ENCODE data around the gene TSHZ2. TPM values are rescaled to one million over a fixed set of nuclear protein-coding genes. Genes with fewer than 3 reads are reported as not detected.

Gene TSHZ2
- total and polyA plus RNA-seq, 7 donors: 1.2 to 32.7 (median 14.0) TPM

DNA sequence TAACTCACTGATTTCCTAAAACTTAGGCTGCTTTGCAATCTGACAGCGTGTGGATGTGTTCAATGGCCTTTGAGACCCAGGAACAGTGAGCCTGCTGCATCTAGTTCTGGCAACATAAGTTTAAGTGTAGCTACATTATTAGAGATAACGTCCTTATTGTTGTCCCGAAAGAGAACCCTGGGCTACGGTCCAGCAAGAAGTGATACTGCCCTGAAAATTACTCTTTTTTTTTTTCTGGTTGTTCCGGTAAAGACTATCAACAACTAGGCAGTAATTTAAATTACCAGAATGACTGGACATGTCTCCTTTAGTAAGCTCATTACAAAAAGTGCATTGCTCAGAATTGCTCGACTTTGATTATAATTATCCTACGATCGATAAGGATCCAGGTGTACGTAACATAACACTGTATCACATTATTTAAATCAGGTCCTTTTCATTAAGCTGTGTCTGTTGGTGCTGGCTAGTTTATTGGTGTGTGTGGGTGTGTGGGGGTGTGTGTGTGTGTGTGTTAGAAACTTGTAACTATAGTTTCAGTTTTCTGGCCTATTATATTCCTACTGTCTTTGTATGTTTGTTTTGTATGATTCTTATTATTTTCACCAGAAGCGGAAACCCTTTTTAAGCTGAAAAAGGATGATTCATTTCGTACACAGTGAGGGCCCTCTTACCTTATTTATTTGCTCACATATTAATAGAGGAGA, 3.0 kb downstream of the TSHZ2 start:
- H3K9me3 ChIP-seq: no peaks in the 10 kb centered on the region
- H3K36me3 ChIP-seq: no peaks in the 10 kb centered on the region
- DNase-seq: no peak
- H3K4me3 ChIP-seq: peak overlapping the region; percentile 38 to 53 (median 49)
- H3K4me1 ChIP-seq: peaks cover 0 to 16% (median 2%) of the 10 kb centered on the region in 4 donors
- H3K27ac ChIP-seq: peak overlapping the region; percentile 67 to 75 (median 72)
- WGBS, 2 donors: 49 to 63% methylated on average over 11 of the region's 11 CpGs
- intact Hi-C loops (cut with DNase I): no loop called here
- TF ChIP-seq POLR2AphosphoS5 (IDR thresholded peaks at IDR 0.05) (no peak), POLR2A (IDR thresholded peaks at IDR 0.05) (no peak), EP300 (IDR thresholded peaks at IDR 0.05) (no peak)
- TF ChIP-seq, protein P1, sequence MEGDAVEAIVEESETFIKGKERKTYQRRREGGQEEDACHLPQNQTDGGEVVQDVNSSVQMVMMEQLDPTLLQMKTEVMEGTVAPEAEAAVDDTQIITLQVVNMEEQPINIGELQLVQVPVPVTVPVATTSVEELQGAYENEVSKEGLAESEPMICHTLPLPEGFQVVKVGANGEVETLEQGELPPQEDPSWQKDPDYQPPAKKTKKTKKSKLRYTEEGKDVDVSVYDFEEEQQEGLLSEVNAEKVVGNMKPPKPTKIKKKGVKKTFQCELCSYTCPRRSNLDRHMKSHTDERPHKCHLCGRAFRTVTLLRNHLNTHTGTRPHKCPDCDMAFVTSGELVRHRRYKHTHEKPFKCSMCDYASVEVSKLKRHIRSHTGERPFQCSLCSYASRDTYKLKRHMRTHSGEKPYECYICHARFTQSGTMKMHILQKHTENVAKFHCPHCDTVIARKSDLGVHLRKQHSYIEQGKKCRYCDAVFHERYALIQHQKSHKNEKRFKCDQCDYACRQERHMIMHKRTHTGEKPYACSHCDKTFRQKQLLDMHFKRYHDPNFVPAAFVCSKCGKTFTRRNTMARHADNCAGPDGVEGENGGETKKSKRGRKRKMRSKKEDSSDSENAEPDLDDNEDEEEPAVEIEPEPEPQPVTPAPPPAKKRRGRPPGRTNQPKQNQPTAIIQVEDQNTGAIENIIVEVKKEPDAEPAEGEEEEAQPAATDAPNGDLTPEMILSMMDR (IDR thresholded peaks at IDR 0.05): no peak
- H3K27me3 ChIP-seq: peaks cover 5 to 30% (median 7%) of the 10 kb centered on the region in 3 donors

GRCh38 chr20:52975803-52976531, 3.8 kb downstream of the TSHZ2 start:
- TF ChIP-seq POLR2A (IDR thresholded peaks at IDR 0.05) (no peak), POLR2AphosphoS5 (IDR thresholded peaks at IDR 0.05) (no peak), EP300 (IDR thresholded peaks at IDR 0.05) (no peak)
- TF ChIP-seq, protein P1 (IDR thresholded peaks at IDR 0.05): no peak
- peaks cover 5 to 30% (median 7%) of the 10 kb centered on the region in 3 donors for H3K27me3 ChIP-seq
- no peaks in the 10 kb centered on the region for H3K36me3 ChIP-seq
- DNase-seq: no peak
- peaks cover 0 to 16% (median 2%) of the 10 kb centered on the region in 4 donors for H3K4me1 ChIP-seq
- intact Hi-C loops (cut with DNase I): no loop called here
- WGBS, 2 donors: 83 to 89% methylated on average over 3 of the region's 3 CpGs
- H3K4me3 ChIP-seq: peak overlapping the region in 3 of 4 donors; percentile 18 to 53 (median 52)
- H3K9me3 ChIP-seq: no peaks in the 10 kb centered on the region
- H3K27ac ChIP-seq: peak overlapping the region; percentile 27 to 75 (median 70)

DNA sequence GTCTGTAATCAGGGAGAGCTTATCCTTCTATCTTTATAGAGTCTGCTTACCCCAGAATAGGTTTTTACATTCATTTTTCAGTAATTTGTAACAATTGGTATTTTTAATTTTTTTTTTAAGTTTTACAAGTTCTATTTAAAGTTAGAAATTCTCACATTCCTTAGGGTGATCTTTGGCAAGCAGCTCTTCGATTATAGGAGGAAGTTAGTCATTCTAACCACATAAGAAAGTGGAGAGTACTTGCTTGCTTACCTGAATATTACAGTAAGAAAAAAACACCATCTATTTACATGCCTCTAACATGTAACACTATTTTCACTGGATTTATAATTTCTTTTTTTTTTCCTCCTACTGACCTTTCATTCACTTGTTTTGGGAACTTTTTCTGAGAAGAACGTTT, 6.7 kb downstream of the TSHZ2 start:
- TF ChIP-seq POLR2A (IDR thresholded peaks at IDR 0.05) (no peak), POLR2AphosphoS5 (IDR thresholded peaks at IDR 0.05) (no peak), EP300 (IDR thresholded peaks at IDR 0.05) (no peak)
- TF ChIP-seq, protein P1 (IDR thresholded peaks at IDR 0.05): no peak
- 15 to 38% methylated on average over 2 of the region's 2 CpGs for WGBS, 2 donors
- no peaks in the 10 kb centered on the region for H3K36me3 ChIP-seq
- H3K4me1 ChIP-seq: no peaks in the 10 kb centered on the region
- intact Hi-C loops (cut with DNase I): no loop called here
- peak overlapping the region in 1 of 4 donors; percentile 33 for H3K27ac ChIP-seq
- peak overlapping the region in 1 of 4 donors; percentile 6 for H3K4me3 ChIP-seq
- no peaks in the 10 kb centered on the region for H3K9me3 ChIP-seq
- no peak for DNase-seq
- H3K27me3 ChIP-seq: peaks cover 0 to 4% (median 0%) of the 10 kb centered on the region in 3 donors

GRCh38 chr20:52981051-52981450, 8.9 kb downstream of the TSHZ2 start:
- no peaks in the 10 kb centered on the region for H3K36me3 ChIP-seq
- H3K4me1 ChIP-seq: no peaks in the 10 kb centered on the region
- no peaks in the 10 kb centered on the region for H3K27me3 ChIP-seq
- H3K27ac ChIP-seq: no peak overlapping the region
- WGBS, 2 donors: 89 to 96% methylated on average over 8 of the region's 8 CpGs
- no peak overlapping the region for H3K4me3 ChIP-seq
- DNase-seq: no peak
- TF ChIP-seq EP300 (IDR thresholded peaks at IDR 0.05): no peak
- TF ChIP-seq POLR2A (IDR thresholded peaks at IDR 0.05): no peak
- TF ChIP-seq, protein P1 (IDR thresholded peaks at IDR 0.05): no peak
- TF ChIP-seq POLR2AphosphoS5 (IDR thresholded peaks at IDR 0.05): no peak
- intact Hi-C loops (cut with DNase I): no loop called here
- H3K9me3 ChIP-seq: no peaks in the 10 kb centered on the region
